GM12891 (cell line): ENCODE measurements around the gene ZC3H14.

Experiments
- PAX5 ChIP-seq: IDR thresholded peaks from 2 replicates; pipeline ENCODE4 v1.6.1; 2011; ENCODE audit warnings: low read length, moderate library complexity, mild to moderate bottlenecking; ENCODE audit not compliant: insufficient read depth, severe bottlenecking
- POLR2A ChIP-seq: IDR thresholded peaks from 2 replicates; pipeline ENCODE4 v1.6.1; 2011; ENCODE audit warnings: low read depth, low read length, control low read depth
- POLR2AphosphoS5 ChIP-seq: IDR thresholded peaks from 2 replicates; pipeline ENCODE4 v1.6.1; 2011; ENCODE audit warnings: low read depth, low read length, control low read depth
- POU2F2 ChIP-seq: IDR thresholded peaks from 2 replicates; pipeline ENCODE4 v1.6.1; 2011; ENCODE audit warnings: low read depth, mild to moderate bottlenecking, control low read depth, low read length, moderate library complexity
- SPI1 ChIP-seq: IDR thresholded peaks from 2 replicates; pipeline ENCODE4 v1.6.1; 2011; ENCODE audit warnings: low read depth, low read length, control low read depth
- TAF1 ChIP-seq: IDR thresholded peaks from 2 replicates; pipeline ENCODE4 v1.6.1; 2011; ENCODE audit warnings: low read depth, low read length, control low read depth

DNA sequence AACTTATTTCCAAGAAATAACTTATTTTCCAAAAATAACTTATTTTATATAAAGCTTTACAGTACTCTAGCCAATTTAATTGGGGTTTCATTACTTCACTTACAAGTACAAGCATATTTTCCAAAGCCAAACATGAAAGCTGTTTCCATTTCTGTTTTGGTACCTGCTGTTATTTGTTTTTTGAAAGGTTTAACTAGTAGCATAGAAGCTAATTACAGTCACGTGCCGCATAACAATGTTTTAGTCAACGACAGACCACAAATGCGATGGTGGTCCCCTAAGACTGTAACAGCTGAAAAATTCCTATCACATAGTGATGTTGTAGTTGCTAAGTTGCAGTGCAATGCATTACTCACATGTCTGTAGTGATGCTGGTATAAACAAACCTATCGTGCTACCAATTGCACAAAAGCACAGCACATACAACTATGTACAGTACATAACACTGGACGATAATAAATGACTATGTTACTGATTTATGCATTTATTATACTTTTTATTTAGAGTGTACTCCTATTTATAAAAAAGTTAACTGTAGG lies 29.7 kb upstream of the ZC3H14 start:
- no peak for TF ChIP-seq POLR2A
- no peak for TF ChIP-seq TAF1
- TF ChIP-seq POLR2AphosphoS5, result no peak
- no peak for TF ChIP-seq SPI1
- TF ChIP-seq POU2F2, result no peak
- TF ChIP-seq PAX5, result no peak
